H1 (cell line): ENCODE measurements around the gene SESN2. TPM values are rescaled to one million over a fixed set of nuclear protein-coding genes. Genes with fewer than 3 reads are reported as not detected.
A peak's percentile ranks its signal among the peaks of the same experiment; 100 is the strongest.

ENCODE experiments used
- EGR1 ChIP-seq: IDR thresholded peaks from 2 replicates; pipeline ENCODE4 v1.6.1; 2011; ENCODE audit warnings: low read depth, low read length, borderline replicate concordance
- GABPA ChIP-seq: IDR thresholded peaks from 2 replicates; pipeline ENCODE4 v1.6.1; 2011; ENCODE audit warnings: mild to moderate bottlenecking, low read length, moderate library complexity, borderline replicate concordance; ENCODE audit not compliant: insufficient read depth
- RAD21 ChIP-seq, 2 experiments: IDR thresholded peaks in 1 of 2; conservative IDR thresholded peaks in 1 of 2; 2 replicates each; pipeline ENCODE4 v1.6.1; 2011; ENCODE audit warnings: low read depth in 2 of 2, low read length in 2 of 2, improper control_type of control experiment in 1 of 2, inconsistent platforms in 1 of 2, mild to moderate bottlenecking in 1 of 2, moderate library complexity in 1 of 2
- SP1 ChIP-seq: IDR thresholded peaks from 2 replicates; pipeline ENCODE4 v1.6.1; 2011; ENCODE audit warnings: low read depth, low read length
- ZNF274 ChIP-seq: IDR thresholded peaks from 2 replicates; pipeline ENCODE4 v1.7.0; 2012; ENCODE audit warnings: low read length, borderline replicate concordance; ENCODE audit errors: extremely low read depth
- polyA plus RNA-seq, 7 experiments: library from polyadenylated mRNA; depleted of rRNA in 3 of 7; stranded (reverse) in 5 of 7; unstranded in 2 of 7; fragments of >200 nt in 5 of 7; fragments of 200-250 nt in 2 of 7; gene quantifications; 1 replicate in 5 of 7; 2 replicates in 1 of 7; 4 replicates in 1 of 7; pipeline versions ENCODE4 v1.2.1 to v1.2.3, GENCODE V29; 2011 to 2013; ENCODE audit warnings: missing spikeins in 2 of 7, mixed read lengths in 2 of 7
- total RNA-seq: library from RNA; stranded (reverse); fragmentation: NEBNext Ultra II Directional; extraction: Animal tissue kit (Norgen Biotek cat#: 25700); gene quantifications from 2 replicates; pipeline ENCODE4 v1.2.1, GENCODE V29; 2021

The SESN2 gene
- total and polyA plus RNA-seq, 2 of the 8 experiments (the other 6 are each of a cell fraction or from before 2014, with no cell fraction given), result 25.1 to 33.0 TPM

GRCh38 chr1:28290851-28291250 is 31.5 kb downstream of the SESN2 start (continued):
- TF ChIP-seq GABPA (no peak), SP1 (0 out of 2 replicates have a peak, but pooled peaks have one; percentile 35), RAD21 (IDR thresholded peaks at IDR 0.05 in 1 of 2, conservative IDR thresholded peaks at IDR 0.05 in 1 of 2; ENCODE audit: low read depth in 2 of 2, low read length in 2 of 2) (peak in 1 of 2 experiments; percentile 14; a peak in 1 of 4 replicates), EGR1 (no peak), ZNF274 (no peak)
